GM18508 (cell line): ENCODE measurements around the gene ZNF674.
"Not testable (repeated sequence)": the region's sequence is repeated elsewhere in the genome, so short reads cannot be mapped to it uniquely, and the experiment has no call there.

Source experiments
- ATAC-seq: cut with Tn5 transposase; IDR thresholded peaks from one replicate; pipeline ENCODE4 v1.9.1; 2021; ENCODE audit warnings: moderate number of reproducible peaks; ENCODE audit not compliant: insufficient read depth, unreplicated experiment

Gene ZNF674

GRCh38 chrX:46571423-46572339 lies 26.5 kb upstream of the ZNF674 start:
- peak; percentile 29 for ATAC-seq

- ATAC-seq, result no peak
Observed at GRCh38 chrX:46569621-46570020, 24.4 kb upstream of the ZNF674 start.

- no peak for ATAC-seq
Observed at GRCh38 chrX:46567388-46567787, 22.2 kb upstream of the ZNF674 start.

- ATAC-seq, result peak; percentile 98
Observed at GRCh38 chrX:46561824-46562657, 16.8 kb upstream of the ZNF674 start.

GRCh38 chrX:46559062-46559461 lies 13.8 kb upstream of the ZNF674 start:
- no peak for ATAC-seq

GRCh38 chrX:46554942-46555341 lies 9.7 kb upstream of the ZNF674 start:
- ATAC-seq, result no peak

GRCh38 chrX:46553935-46554334 lies 8.7 kb upstream of the ZNF674 start:
- ATAC-seq, result no peak

GRCh38 chrX:46551494-46552128 lies 6.4 kb upstream of the ZNF674 start:
- no peak for ATAC-seq

GRCh38 chrX:46549914-46550313 lies 4.7 kb upstream of the ZNF674 start:
- ATAC-seq, result no peak

GRCh38 chrX:46547857-46548256 lies 2.6 kb upstream of the ZNF674 start:
- no peak for ATAC-seq

GRCh38 chrX:46544527-46544926 lies 694 bp downstream of the ZNF674 start:
- not testable (repeated sequence) for ATAC-seq

GRCh38 chrX:46543441-46543840 lies 1.8 kb downstream of the ZNF674 start:
- no peak for ATAC-seq

GRCh38 chrX:46531442-46531841 lies 13.8 kb downstream of the ZNF674 start:
- no peak for ATAC-seq

GRCh38 chrX:46530404-46530908 lies 14.8 kb downstream of the ZNF674 start:
- ATAC-seq, result not testable (repeated sequence)

GRCh38 chrX:46529740-46530403 lies 15.3 kb downstream of the ZNF674 start:
- not testable (repeated sequence) for ATAC-seq

- ATAC-seq, result not testable (repeated sequence)
Observed at GRCh38 chrX:46528640-46529039, 16.6 kb downstream of the ZNF674 start.

- ATAC-seq, result no peak
Observed at GRCh38 chrX:46506076-46506475, 39.1 kb downstream of the ZNF674 start.

- no peak for ATAC-seq
Observed at GRCh38 chrX:46502848-46503247, 42.4 kb downstream of the ZNF674 start.

- no peak for ATAC-seq
Observed at GRCh38 chrX:46500054-46500453, 45.2 kb downstream of the ZNF674 start.

GRCh38 chrX:46488712-46489111 lies 56.5 kb downstream of the ZNF674 start:
- no peak for ATAC-seq
